ENCODE results near the gene ITFG1. TPM values are rescaled to one million over a fixed set of nuclear protein-coding genes. Genes with fewer than 3 reads are reported as not detected.
"Not testable (repeated sequence)": the region's sequence is repeated elsewhere in the genome, so short reads cannot be mapped to it uniquely, and the experiment has no call there.

ITFG1 gene
- total RNA-seq, 2 experiments from 2014 or later = 24.5 to 26.2 TPM

GRCh38 chr16:47182318-47182717, 278.5 kb downstream of the ITFG1 start:
- CTCF ChIA-PET = no interaction called here
- POLR2A ChIA-PET = no interaction called here

DNA sequence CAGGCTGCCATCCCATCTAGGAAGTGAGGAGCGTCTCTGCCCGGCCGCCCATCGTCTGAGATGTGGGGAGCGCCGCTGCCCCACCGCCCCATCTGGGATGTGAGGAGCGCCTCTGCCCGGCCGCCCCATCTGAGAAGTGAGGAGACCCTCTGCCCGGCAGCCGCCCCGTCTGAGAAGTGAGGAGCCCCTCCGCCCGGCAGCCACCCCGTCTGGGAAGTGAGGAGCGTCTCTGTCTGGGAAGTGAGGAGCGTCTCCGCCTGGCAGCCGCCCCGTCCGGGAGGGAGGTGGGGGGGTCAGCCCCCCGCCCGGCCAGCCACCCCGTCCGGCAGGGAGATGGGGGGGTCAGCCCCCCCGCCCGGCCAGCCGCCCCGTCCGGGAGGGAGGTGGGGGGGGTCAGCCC, 279.8 kb downstream of the ITFG1 start:
- CTCF ChIA-PET, POLR2A ChIA-PET: not testable (repeated sequence)

DNA sequence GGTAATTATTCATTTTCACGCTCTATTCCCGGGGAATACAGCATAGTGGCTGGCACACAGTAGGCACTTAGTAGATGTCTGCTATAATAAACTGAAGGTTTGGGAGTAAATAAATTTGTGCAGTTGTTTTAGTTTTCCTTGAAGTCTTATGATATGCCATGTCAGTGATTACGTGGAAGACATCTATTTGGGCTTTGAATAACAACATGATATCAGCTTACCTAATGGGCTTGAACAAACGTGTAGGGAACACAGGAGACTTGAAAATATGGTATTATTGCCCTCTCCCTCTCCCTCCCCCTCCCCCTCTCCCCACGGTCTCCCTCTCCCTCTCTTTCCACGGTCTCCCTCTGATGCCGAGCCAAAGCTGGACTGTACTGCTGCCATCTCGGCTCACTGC, 280.8 kb downstream of the ITFG1 start:
- CTCF ChIA-PET = no interaction called here
- POLR2A ChIA-PET = no interaction called here

GRCh38 chr16:47175152-47175551, 285.7 kb downstream of the ITFG1 start:
- ChIA-PET CTCF (no interaction called here), POLR2A (no interaction called here)

DNA sequence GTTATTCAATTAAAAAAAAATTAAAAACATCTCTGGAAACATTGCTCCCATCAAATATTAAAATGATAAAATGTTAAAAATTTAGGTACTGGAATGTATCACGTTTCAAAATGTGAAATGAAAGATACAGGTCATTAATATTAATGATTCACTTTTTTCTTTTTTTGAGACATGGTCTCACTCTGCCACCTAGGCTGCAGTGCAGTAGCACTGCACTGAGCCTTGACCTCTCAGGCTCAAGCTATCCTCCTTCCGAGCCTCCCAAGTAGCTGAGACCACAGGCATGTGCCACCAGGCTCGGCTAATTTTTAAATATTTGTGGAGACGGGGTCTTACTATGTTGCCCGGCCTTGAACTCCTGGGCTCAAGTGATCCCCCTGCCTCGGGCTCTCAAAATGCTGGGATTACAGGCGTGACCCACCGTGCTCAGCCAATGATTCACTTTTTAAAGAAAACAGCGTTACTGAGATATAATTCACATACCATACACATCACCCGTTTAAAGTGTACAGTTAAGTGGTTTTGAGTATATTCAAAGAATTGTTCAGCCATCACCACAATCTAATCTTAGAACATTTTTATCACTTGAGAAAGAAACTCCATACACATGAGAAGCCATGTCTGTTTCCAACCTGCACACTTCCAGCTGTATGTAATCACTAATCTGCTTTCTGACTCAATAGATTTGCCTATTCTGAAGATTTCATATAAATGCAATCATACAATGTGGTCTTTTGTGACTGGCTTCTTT, 298.0 kb downstream of the ITFG1 start:
- ChIA-PET POLR2A (no interaction called here), CTCF (interaction anchor here (0.6 kb wide), 1 partner anchor 260 kb away, joined by 5 read pairs; no protein-coding TSS in a partner anchor)

DNA sequence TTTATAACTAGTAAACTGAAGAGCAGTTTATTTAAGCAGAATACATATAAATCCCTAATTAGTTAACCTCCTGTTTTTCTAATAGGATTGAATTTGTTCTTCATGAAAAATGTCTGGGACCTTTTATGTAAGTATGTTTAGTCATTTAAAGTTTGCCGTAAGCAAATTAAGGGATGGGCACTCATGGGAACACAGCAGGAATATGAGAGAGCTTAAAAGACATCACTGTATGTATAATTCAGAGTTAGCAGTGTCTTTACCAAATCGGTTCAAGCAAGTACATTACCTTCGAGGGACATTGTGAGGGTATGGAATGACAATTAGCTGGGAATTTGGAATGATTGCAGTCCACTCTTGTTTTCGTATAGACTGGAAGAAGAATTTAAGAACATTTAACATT, 299.4 kb downstream of the ITFG1 start:
- ChIA-PET POLR2A (no interaction called here), CTCF (interaction anchor here (1.0 kb wide), 1 partner anchor 20 kb away, joined by 3 read pairs; no protein-coding TSS in a partner anchor)

DNA sequence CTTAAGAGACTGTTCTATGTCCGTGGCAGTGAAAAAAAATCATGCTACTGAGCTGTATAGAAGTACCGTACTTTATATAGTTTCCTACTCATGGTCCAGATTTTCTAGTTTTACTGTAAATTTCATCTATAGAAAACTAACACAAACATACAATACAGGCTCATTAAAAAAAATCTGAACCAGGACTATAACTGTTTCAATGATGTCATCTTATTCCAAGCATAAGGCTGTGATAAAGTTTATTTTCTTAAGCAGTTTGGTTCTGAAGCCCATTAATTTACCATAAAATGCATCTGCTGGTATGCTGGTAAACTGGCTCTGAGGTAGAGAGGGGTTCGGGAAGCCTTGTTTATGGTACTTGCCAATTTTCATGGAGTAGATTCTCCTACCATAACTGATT, 300.4 kb downstream of the ITFG1 start:
- CTCF ChIA-PET = no interaction called here
- POLR2A ChIA-PET = no interaction called here

DNA sequence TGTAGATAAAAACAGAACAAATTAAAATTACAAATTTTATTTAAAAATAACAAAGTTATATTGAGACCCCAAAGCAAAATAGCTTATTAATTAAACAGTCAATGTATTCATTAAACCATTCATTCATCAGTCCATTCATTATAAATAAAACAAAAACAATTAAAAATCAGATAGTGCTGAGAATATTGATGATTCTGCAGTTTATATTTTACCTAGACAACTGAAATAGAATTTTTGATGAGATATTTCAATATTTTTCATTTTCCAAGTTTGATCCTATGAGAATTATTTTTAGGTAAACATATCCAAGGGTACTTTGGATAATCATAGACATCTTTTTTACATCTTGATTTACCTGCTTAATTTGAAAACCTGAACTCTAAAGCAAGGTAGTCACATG, 301.9 kb downstream of the ITFG1 start:
- ChIA-PET CTCF (no interaction called here), POLR2A (no interaction called here)

GRCh38 chr16:47156680-47157215, 304.1 kb downstream of the ITFG1 start:
- POLR2A ChIA-PET = no interaction called here
- CTCF ChIA-PET = interaction anchor here (0.6 kb wide), 1 partner anchor 14 kb away, joined by 4 read pairs; no protein-coding TSS in a partner anchor

GRCh38 chr16:47152501-47152900, 308.4 kb downstream of the ITFG1 start:
- POLR2A ChIA-PET, CTCF ChIA-PET: not testable (repeated sequence)

GRCh38 chr16:47150067-47150466, 310.8 kb downstream of the ITFG1 start:
- POLR2A ChIA-PET = no interaction called here
- CTCF ChIA-PET = interaction anchor here (1.0 to 1.3 kb wide), 2 partner anchors 9 to 112 kb away, joined by 3 read pairs; no protein-coding TSS in a partner anchor

GRCh38 chr16:47144559-47144877, 316.3 kb downstream of the ITFG1 start:
- CTCF ChIA-PET = interaction anchor here (0.9 to 1.4 kb wide), 2 partner anchors 107 to 316 kb away, joined by 3 to 4 read pairs; partner anchors contain the start of genes ITFG1 and PHKB

DNA sequence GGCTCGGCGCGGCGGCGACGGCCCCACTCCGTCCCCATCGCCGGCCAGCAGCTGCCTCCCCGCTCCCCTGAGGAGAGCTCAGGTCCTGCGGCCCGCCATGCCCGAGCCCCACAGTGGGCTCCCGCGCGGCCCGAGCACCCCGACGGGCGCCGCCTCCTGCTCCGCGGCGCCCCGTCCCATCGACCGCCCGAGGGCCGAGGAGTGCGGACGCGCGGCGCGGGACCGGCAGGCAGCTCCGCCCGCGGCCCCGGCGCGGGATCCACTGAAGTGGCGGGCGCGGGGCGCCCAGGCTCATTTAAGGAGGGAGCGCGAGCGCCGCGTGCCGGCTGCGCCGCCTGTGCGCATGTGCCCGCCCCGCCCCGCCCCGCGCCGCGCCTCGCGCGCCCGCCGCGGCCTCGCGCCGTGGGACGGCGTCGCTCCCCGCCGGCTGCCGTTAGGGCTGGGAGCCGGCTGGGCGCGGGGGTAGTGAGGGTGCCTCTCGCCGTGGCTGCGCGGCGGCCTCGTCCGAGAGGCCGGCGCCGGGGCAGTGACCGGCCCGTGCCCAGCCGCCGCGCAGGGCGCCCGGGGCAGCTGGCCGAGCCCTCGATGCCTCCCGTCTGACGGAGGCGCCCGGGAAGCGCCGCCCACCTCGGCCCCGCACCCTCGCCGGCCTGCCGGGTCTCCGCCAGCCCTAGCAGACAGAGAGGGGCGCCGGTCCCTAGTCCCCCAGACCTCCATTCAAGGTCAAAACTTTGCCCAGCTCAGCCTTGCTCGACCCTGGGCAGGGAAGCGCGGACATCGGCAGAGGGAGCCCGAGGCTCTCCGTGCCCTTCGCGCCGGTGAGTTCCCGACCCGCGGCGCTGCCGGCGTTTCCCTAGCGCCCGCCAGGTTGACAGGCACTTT, 316.9 kb downstream of the ITFG1 start, which contains the start of gene NETO2:
Gene NETO2 (minus strand): TSS at position 269 of the 882 bp plus-strand sequence. CDS start 333 bp downstream, outside the sequence.
- ChIA-PET POLR2A (interaction anchor here (1.3 to 1.7 kb wide), 4 partner anchors 30 to 317 kb away, joined by 3 to 5 read pairs (median 4); partner anchors contain the start of genes DNAJA2, ITFG1 and PHKB), CTCF (interaction anchor here (1.0 to 3.3 kb wide), 6 partner anchors 30 to 317 kb away, joined by 3 to 17 read pairs (median 4); partner anchors contain the start of genes ITFG1 and PHKB)

More at GRCh38 chr16:47144559-47144877, 316.3 kb downstream of the ITFG1 start:
- POLR2A ChIA-PET = interaction anchor here (1.5 kb wide), 1 partner anchor 315 kb away, joined by 3 read pairs; no protein-coding TSS in a partner anchor

DNA sequence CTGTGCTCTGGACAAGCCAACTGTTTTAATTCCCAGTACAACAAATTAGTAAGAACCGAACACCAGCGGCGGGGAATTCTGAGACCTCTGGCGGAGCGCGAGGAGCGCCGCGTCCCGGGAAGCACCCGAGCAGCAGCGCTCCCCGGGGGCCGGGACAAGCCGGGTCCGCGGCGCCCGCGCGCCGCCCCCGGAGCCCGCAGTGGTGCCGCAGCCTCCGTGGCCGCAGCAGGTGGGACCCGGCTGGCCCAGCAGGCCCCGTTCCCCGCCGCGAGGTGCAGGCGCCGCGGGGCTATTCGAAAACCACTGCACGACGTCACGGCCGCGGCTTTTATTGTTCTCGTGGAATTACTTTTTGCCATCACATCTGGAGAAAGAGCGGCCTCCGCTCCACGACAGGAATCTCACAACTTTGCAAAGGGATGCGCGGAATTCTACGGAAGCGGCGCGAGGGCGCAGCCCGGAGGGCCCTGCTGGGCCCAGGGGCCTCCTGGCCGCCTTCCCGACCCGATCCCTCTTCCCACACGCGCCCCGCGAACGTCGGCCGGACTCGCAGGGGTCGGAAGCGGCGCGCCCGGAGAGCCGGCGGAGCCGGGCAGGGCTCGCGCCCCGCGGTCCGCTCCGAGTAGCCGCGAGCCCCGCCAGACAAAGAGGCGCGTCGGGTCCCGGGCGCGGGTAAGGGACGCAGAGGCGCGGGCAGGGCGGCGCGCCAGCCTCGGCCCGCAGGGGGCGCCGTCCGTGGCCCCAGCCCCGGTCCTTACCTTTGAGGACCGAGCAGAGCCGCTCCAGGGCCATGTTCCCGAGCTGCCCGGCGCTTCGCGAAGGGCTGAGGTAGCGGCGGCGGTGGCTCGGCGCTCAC, 317.8 kb downstream of the ITFG1 start:
- POLR2A ChIA-PET = interaction anchor here (1.3 to 1.7 kb wide), 3 partner anchors 29 to 318 kb away, joined by 3 to 5 read pairs (median 5); partner anchors contain the start of genes DNAJA2, ITFG1 and PHKB
- CTCF ChIA-PET = interaction anchor here (1.0 to 3.3 kb wide), 8 partner anchors 29 to 318 kb away, joined by 3 to 17 read pairs (median 4); partner anchors contain the start of genes ITFG1 and PHKB

DNA sequence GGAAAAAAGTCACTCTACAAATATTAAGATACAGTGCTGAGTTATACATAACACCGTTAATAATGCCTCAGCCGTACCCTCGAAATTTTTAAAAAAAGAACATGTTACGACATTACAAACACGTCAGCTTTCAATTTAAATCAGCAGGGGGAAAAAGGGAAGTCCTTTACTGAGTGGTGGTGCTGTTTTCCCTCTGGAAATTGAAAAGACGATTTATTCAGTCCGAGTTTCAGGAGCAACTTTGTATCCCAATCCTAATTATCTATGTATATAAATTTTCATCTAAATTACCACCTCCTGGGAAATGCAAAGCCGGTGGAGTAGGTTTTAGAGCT, 318.4 kb downstream of the ITFG1 start:
- POLR2A ChIA-PET = interaction anchor here (1.2 to 1.7 kb wide), 2 partner anchors 169 to 170 kb away, joined by 5 read pairs; partner anchors contain the start of gene DNAJA2
- CTCF ChIA-PET = interaction anchor here (0.9 to 3.3 kb wide), 7 partner anchors 29 to 319 kb away, joined by 3 to 17 read pairs (median 5); partner anchors contain the start of genes ITFG1 and PHKB

GRCh38 chr16:47141773-47142485, 318.9 kb downstream of the ITFG1 start:
- CTCF ChIA-PET = interaction anchor here (0.7 to 3.3 kb wide), 12 partner anchors 8 to 1481 kb away, joined by 3 to 17 read pairs (median 4); partner anchors contain the start of genes ITFG1 and PHKB
- POLR2A ChIA-PET = interaction anchor here (0.6 to 1.2 kb wide), 2 partner anchors 169 to 313 kb away, joined by 3 to 5 read pairs; no protein-coding TSS in a partner anchor

DNA sequence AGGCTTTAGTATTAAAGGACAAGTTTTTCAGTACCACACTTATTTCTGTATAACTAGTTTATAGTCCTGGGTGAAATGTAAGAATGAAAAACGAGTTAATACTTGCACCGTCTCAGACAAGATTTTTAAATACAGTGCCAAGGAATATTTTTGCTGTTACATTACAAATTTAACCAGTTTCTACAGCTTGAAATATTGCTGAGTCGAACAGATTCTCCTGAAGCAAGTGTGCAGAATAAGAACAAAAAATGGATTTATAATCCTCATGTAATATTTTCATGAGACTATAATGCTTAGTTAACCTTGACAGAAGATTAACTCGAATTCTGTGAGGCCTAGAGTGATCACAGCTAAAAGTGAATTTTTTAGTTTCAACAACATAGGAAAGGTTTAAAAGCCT, 320.2 kb downstream of the ITFG1 start:
- CTCF ChIA-PET = interaction anchor here (1.4 kb wide), 1 partner anchor 10 kb away, joined by 3 read pairs; no protein-coding TSS in a partner anchor
- POLR2A ChIA-PET = no interaction called here

Data from activated CD8-positive, alpha-beta memory T cell treated with anti-CD3 and anti-CD28 coated beads for 36 hours (primary cell).